GM19372 (cell line): ENCODE measurements around the gene RAB6B.

ENCODE experiments used
- ATAC-seq: cut with Tn5 transposase; IDR thresholded peaks from one replicate; pipeline ENCODE4 v1.9.1; 2021; ENCODE audit warnings: mild to moderate bottlenecking, low read depth, moderate library complexity; ENCODE audit not compliant: unreplicated experiment

The RAB6B gene

DNA sequence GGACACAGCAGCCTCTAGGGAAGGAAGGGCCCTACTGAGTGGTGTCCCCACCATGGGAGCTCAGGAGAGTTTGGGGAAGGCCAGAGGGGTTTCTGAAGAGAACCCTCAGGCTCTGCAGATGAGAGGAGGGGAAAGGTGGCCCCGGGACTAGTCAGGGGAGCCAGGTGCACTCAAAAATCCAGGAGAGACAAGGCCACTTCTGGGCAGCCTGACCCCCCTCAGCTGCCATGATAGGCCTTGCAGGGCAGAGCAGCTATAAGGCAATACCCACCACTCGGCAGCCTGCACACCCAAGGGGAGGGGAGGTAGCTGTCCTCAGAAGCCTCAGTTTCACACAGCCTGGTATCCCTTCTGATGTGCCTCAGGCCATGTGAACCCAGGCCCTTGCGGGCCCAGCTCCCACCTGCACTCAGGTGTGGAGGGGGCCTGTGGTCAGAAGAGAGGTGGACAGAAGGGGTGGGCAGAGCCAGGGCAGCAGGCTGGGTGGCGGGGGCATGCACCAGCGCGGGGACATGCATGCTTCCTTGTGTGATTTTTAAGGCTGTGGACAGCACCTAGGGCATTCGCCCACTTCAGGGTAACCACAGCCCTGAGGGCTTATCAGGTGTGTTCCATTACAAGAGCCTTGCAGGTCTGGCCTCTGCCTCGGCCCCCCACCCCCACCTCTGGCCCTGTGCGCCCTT is 55.5 kb downstream of the RAB6B start:
- no peak for ATAC-seq

- no peak for ATAC-seq
These were observed 56.5 kb downstream of the RAB6B start for GRCh38 chr3:133838916-133839800.

DNA sequence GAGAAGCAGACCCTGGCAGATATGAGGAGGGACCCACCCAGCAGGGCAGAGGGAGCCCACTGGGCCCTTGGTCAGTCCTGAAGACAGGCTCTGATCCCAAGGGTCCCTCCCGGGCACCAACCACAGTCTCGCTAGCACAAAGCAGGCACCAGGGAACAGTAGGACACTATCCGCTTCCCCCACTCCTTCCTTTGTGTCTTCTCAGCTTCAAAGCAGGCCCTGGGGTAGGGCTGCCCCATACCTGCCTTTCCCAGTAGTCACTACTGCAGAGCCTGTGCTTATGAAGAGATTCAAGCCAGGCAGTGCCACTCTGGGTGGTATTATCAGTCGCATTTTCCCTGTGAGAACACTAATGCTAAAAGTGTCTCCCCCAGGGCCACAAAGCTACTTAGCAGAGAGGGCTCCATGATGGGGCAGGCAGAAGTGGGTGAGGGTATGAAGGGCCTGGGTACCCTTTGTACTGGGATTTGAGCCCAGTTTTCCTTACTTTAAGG is 57.3 kb downstream of the RAB6B start:
- no peak for ATAC-seq

DNA sequence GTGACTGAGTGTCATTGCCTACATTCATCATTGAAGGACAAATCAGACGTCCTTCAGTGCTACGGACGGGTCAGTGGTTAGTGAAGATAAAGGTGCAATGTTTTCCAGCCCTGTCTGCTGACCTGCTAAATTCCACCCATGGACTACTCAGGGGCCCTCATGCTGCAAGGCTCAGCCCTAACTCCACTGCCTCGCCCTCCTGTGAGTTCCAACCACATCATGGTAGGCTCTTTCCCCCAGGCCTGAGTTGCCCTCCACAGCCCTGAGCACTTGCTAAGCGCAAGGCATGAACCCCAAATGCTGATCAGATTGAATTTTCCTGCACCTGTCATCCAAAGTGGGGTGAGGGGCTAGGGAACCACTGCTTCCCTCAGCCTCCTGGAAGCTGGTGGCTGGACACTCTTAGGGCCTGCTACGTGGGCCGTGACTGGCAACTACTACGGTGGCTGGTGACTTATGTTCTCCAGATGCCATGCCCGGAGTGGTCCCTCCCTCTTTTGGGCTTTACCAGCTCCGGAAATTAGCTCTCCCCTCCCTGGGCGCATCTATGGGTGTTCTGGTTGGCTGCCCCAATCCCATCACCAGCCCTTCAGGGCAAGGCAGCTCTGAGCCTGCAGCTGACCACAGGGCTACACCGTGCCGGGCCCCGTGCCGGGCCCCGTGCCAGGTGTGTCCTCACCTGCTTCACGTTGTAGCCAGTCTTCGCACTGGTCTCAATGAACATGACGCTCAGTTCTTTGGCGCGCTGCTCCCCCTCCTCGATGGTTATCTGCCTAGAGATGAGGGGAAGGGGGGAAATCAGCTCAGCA is 58.0 kb downstream of the RAB6B start:
- no peak for ATAC-seq

DNA sequence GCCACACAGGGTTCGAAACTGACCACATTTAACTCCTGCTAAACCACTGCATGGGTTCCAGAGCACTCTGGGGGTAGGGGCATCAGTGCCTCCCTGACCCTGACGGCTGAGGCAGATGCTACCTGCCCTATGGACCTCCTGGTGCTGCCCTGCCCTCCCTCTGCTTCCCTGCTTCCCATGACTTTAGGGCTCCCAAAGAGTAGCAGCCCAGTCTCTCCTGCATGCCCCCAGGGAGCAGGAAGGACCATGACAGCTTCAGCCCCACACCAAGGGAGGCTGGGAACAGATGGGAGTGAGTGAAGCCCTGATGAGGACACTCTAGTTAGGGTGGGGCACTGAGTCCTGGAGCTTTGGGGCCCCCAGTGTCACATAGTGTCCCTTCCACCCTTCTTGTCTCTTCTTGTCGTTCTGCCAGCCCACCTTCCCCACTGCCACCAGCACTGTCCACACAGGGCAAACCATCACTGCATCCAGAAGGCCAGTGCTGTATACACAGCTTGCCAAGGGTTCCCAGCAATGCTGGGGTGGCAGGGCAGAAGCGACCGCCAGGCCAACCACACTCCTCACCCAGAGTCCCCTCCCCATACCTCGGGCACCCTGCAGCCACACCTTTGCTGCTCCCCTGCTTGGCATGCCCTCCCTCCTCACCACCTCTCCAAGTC is 59.1 kb downstream of the RAB6B start:
- ATAC-seq = no peak

DNA sequence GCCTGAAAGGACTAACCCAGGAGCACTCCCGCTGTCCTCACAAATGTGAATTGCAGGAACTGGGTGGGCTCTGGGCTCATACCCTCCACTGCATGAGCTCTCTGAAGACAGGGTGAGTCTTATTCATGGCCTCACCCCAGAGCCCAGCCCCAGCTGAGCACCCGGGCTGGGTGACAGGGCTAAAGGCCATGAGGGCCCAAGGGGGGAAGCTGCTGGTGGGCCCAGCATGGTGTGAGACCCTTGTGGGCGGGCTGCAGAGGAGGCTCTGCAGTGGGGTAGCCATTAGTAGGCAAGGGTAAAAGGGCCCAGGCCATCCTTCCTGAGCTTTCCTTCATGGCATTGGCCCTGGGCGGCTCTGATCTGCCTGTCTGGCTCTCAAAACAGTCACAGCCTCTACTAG is 59.7 kb downstream of the RAB6B start:
- no peak for ATAC-seq

GRCh38 chr3:133835418-133835743 is 60.3 kb downstream of the RAB6B start:
- ATAC-seq = no peak

GRCh38 chr3:133834621-133835417 is 60.9 kb downstream of the RAB6B start:
- ATAC-seq = no peak

GRCh38 chr3:133833880-133834620 is 61.6 kb downstream of the RAB6B start:
- no peak for ATAC-seq

DNA sequence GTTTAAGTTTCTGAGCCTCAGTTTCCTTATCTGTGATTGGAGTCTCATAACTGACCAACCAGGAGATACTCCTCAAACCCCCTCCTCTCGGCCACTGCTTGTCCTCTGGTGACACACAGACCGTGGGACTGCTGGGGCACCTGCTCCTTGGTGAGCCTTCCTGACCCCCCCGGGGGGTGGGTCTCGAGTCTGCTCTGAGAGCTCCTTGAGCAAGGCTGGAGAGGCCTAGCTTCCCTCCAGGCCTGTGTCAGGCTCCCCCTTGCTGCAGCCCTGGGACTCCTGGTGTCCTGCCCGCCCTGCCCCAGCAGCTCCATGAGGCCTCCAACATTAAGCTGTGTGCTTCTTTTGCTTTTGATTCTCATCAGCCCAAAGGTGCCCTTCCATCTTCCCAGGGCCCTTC is 62.4 kb downstream of the RAB6B start:
- no peak for ATAC-seq

DNA sequence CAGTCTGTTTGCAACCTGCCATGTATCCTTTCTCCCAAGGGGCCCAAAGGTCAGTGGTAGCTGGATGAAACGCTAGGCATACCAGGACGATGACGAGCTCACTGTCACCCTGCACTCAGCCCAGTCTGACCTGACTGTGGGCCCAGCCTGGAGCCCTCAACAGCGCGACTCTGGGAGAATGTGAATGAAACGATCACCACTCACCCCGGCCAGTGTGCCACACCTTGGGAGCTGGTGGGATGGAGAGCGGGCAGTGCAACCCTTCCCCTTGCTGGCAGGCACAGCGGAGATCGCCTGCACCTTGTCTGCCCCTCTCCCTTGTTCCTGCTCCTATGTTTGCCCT is 62.9 kb downstream of the RAB6B start:
- ATAC-seq = no peak

- no peak for ATAC-seq
These were observed 63.5 kb downstream of the RAB6B start for GRCh38 chr3:133831966-133832801.

DNA sequence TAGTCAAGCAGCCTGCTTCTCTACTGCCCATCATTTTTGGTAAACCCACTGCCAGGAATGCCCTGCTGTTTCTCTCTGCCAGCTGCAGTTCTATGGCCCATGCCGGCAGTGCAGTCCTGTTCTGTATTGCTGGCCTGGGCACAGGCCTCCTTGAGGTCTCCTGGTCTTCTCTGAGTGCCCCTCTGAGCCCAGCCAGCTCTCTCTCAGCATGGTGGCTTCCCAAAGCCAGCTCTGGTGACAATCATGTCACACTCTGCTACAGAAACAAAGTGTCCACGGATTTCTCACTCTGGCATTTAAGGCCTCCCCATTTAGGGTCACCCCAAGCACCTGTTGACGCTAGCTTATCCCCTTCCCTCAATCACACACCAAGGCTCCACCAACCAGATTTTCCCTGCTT is 65.6 kb downstream of the RAB6B start:
- ATAC-seq = no peak

GRCh38 chr3:133829310-133829707 is 66.4 kb downstream of the RAB6B start:
- ATAC-seq = no peak

DNA sequence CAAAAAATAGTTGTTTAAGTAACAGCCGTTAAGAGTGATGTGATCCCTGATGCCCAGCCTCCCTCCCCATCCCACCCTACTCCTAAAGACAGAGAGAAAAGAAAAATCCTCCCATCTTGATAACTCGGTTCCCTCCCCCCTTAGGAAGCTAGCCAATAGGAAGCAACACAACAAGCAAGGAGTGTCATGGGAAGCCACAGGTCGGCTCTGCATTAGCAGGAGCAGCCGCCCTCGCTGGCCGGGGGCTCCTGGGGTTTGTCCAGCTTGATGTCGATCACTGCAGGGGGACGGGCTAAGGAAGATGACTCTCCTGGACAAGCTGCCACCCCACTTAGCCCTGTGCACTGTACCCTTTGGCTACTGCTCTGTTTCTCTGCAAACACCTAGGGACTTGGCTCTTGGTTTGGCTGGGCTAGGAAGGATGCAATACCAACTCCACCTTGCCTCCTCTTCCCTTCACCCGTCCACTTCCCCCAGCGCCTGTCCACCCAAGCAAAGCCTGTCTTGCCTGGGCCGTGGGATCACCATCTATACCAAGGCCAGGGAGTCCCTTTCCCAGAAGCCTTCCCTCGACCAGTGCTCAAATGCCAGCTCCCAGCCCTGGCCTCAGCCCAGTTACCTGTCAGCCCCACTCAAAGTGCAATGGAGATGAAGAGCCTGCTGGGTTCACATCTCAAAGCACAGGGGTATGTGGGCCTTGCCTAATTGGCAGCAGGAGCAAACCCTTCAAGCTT is 66.9 kb downstream of the RAB6B start:
- no peak for ATAC-seq

GRCh38 chr3:133827684-133828083 is 68.0 kb downstream of the RAB6B start:
- no peak for ATAC-seq

- no peak for ATAC-seq
These were observed 68.5 kb downstream of the RAB6B start for GRCh38 chr3:133827136-133827535.
